OCI-LY3 (cell line): ENCODE data around the gene FAM13C.

Experiments used
- H2AFZ ChIP-seq: fragments of 200-600, 300-600 bp; shearing (Covaris generic); 2 replicates; pipeline ENCODE4 v1.6.0; 2014; ENCODE audit warnings: antibody characterized with exemption, low read depth, low read length
- H3K27ac ChIP-seq: fragments of 200-600, 300-600 bp; sonication (generic); 2 replicates; pipeline ENCODE4 v1.5.1; 2014; ENCODE audit warnings: mild to moderate bottlenecking, low read length, moderate library complexity, mixed read lengths
- H3K27me3 ChIP-seq: fragments of 200-600, 300-600 bp; sonication (generic); 2 replicates; pipeline ENCODE4 v1.6.1; 2014; ENCODE audit warnings: low read depth, low read length, mixed read lengths
- H3K36me3 ChIP-seq: fragments of 200-600, 300-600 bp; sonication (generic); replicated peaks from 2 replicates; pipeline ENCODE3; 2014; ENCODE audit warnings: low read depth, low read length, mixed read lengths
- H3K4me1 ChIP-seq: fragments of 300-600, 200-600 bp; sonication (generic); 2 replicates; pipeline ENCODE4 v1.6.1; 2014; ENCODE audit warnings: low read length, mixed read lengths
- H3K4me2 ChIP-seq: fragments of 200-600, 300-600 bp; sonication (generic); 2 replicates; pipeline ENCODE4 v1.6.1; 2014; ENCODE audit warnings: low read length, mixed read lengths
- H3K4me3 ChIP-seq: fragments of 300-600, 200-600 bp; sonication (generic); 2 replicates; pipeline ENCODE4 v1.5.1; 2014; ENCODE audit warnings: antibody characterized with exemption, mild to moderate bottlenecking, low read length, moderate library complexity
- H3K79me2 ChIP-seq: fragments of 300-600, 200-600 bp; shearing (Covaris generic); 2 replicates; pipeline ENCODE4 v1.6.1; 2014; ENCODE audit warnings: mild to moderate bottlenecking, low read length, mixed read lengths
- H3K9ac ChIP-seq: fragments of 300-600, 200-600 bp; shearing (Covaris generic); 2 replicates; pipeline ENCODE4 v1.6.0; 2014; ENCODE audit warnings: mild to moderate bottlenecking, low read length, moderate library complexity
- H3K9me3 ChIP-seq: fragments of 200-600, 300-600 bp; shearing (Covaris generic); 2 replicates; pipeline ENCODE4 v1.6.1; 2014; ENCODE audit warnings: low read length, mixed read lengths; ENCODE audit not compliant: insufficient read depth
- H4K20me1 ChIP-seq: fragments of 200-600, 300-600 bp; sonication (generic); 2 replicates; pipeline ENCODE4 v1.6.1; 2016; ENCODE audit warnings: low read length, mixed read lengths; ENCODE audit not compliant: insufficient read depth
- CTCF ChIP-seq: fragments of 200-600, 300-600 bp; sonication (generic); IDR thresholded peaks from 2 replicates; pipeline ENCODE4 v1.5.1; 2014; ENCODE audit warnings: antibody characterized with exemption, low read length, low read depth
- EZH2phosphoT487 ChIP-seq: fragments of 200-600 bp; shearing (Covaris generic); IDR thresholded peaks from 2 replicates; pipeline ENCODE4 v1.6.1; 2018; ENCODE audit warnings: antibody characterized with exemption, mixed run types, low read depth

FAM13C gene

DNA sequence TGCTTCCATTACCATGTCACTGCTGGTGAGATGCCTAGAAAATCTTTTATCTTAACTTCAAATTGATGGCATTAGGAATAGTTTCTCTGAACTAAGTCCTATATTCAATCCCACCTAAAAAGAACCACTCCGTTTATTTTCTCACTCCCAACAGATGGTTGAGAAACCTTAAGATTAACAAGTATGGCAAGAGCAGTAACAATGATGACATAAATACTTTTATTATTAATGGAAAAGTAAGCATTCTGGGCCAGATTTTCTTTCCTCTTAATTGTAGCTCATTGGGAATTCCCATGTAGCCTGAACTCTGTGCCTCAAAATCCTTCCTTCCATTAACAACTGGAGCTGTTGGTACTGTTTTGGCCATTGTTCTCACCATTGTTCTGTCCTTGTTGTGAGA is 21.1 kb upstream of the FAM13C start:
- H3K4me2 ChIP-seq, result no peak overlapping the region
- TF ChIP-seq CTCF (no peak), EZH2phosphoT487 (no peak)
- H3K27me3 ChIP-seq, result no peaks in the 10 kb centered on the region
- H3K36me3 ChIP-seq, result no peaks in the 10 kb centered on the region
- H3K27ac ChIP-seq, result no peak overlapping the region
- H3K9ac ChIP-seq, result no peak overlapping the region
- H4K20me1 ChIP-seq, result no peaks in the 10 kb centered on the region
- H3K9me3 ChIP-seq, result no peaks in the 10 kb centered on the region
- H2AFZ ChIP-seq, result no peak overlapping the region
- no peaks in the 10 kb centered on the region for H3K4me1 ChIP-seq
- H3K4me3 ChIP-seq, result no peak overlapping the region
- H3K79me2 ChIP-seq, result no peaks in the 10 kb centered on the region

GRCh38 chr10:59382831-59383295 is 20.5 kb upstream of the FAM13C start:
- H3K4me1 ChIP-seq, result no peaks in the 10 kb centered on the region
- no peaks in the 10 kb centered on the region for H3K79me2 ChIP-seq
- H3K9ac ChIP-seq, result no peak overlapping the region
- H3K9me3 ChIP-seq, result no peaks in the 10 kb centered on the region
- no peak overlapping the region for H3K4me2 ChIP-seq
- H3K36me3 ChIP-seq, result no peaks in the 10 kb centered on the region
- H2AFZ ChIP-seq, result no peak overlapping the region
- H3K27ac ChIP-seq, result no peak overlapping the region
- no peaks in the 10 kb centered on the region for H3K27me3 ChIP-seq
- H4K20me1 ChIP-seq, result no peaks in the 10 kb centered on the region
- TF ChIP-seq CTCF, result no peak
- TF ChIP-seq EZH2phosphoT487, result no peak
- H3K4me3 ChIP-seq, result no peak overlapping the region

- Histone ChIP-seq H3K9ac (no peak overlapping the region), H2AFZ (no peak overlapping the region), H3K36me3 (no peaks in the 10 kb centered on the region), H3K4me1 (no peaks in the 10 kb centered on the region), H3K4me3 (no peak overlapping the region), H3K27me3 (no peaks in the 10 kb centered on the region), H4K20me1 (no peaks in the 10 kb centered on the region), H3K4me2 (no peak overlapping the region), H3K9me3 (no peaks in the 10 kb centered on the region), H3K79me2 (no peaks in the 10 kb centered on the region), H3K27ac (no peak overlapping the region)
- no peak for TF ChIP-seq EZH2phosphoT487
- TF ChIP-seq CTCF, result no peak
Measured at GRCh38 chr10:59381687-59382086, 19.3 kb upstream of the FAM13C start.

- no peaks in the 10 kb centered on the region for H3K79me2 ChIP-seq
- no peak overlapping the region for H3K27ac ChIP-seq
- no peak overlapping the region for H3K4me2 ChIP-seq
- no peak overlapping the region for H3K4me3 ChIP-seq
- no peak overlapping the region for H2AFZ ChIP-seq
- no peaks in the 10 kb centered on the region for H3K36me3 ChIP-seq
- H3K4me1 ChIP-seq, result no peaks in the 10 kb centered on the region
- H3K9me3 ChIP-seq, result no peaks in the 10 kb centered on the region
- no peaks in the 10 kb centered on the region for H4K20me1 ChIP-seq
- TF ChIP-seq EZH2phosphoT487 (no peak), CTCF (no peak)
- H3K27me3 ChIP-seq, result no peaks in the 10 kb centered on the region
- no peak overlapping the region for H3K9ac ChIP-seq
Measured at GRCh38 chr10:59376846-59377245, 14.5 kb upstream of the FAM13C start.
